ENCODE results near the gene FAM47C. TPM values are rescaled to one million over a fixed set of nuclear protein-coding genes. Genes with fewer than 3 reads are reported as not detected.
"Not testable (repeated sequence)": the region's sequence is repeated elsewhere in the genome, so short reads cannot be mapped to it uniquely, and the experiment has no call there.

Gene FAM47C
- not detected in 2 replicates for total RNA-seq (2014; rRNA removed; shearing (Covaris generic))

DNA sequence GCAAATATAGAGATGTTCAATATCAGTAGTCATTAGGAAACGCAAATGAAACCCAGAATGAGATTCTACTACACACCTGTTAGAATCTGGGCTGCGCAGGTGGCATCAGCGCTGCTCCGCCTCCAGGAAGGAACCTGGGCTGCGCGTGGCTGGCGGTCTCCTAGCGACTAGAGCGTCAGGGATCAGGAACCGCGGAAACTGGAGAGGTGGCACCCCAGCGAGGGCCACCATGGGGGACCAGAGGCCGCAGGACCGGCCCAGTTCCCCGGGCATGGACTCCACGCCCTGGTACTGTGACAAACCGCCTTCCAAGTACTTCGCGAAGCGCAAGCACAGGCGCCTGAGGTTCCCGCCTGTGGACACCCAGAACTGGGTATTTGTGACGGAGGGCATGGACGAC lies at the start of gene FAM47C:
Gene FAM47C (plus strand): TSS at position 185 of the 400 bp plus-strand sequence. CDS start 45 bp downstream, at position 230.
- not testable (repeated sequence) for DNase-seq (ENCODE audit: low spot score)

DNA sequence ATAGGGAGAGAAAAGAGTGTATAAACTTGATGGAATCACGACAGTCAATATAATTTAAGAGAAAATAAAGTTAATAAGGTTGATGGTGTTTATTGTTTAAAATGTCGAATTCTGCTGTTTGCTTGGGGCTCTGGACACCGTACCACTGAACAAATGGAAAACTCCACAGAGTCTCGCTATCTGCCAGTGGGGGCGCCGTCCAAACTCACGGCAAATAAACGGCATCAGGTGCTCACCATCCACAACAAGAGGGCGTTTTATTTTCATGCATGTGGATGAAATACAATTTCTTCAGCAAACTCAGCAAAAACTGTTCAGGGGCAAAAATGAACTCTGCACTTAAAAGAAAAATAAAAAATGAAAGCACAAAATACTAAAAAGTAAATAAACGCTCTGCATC lies 46.6 kb upstream of the FAM47C start:
- peak; percentile 6 for DNase-seq (ENCODE audit: low spot score)

DNA sequence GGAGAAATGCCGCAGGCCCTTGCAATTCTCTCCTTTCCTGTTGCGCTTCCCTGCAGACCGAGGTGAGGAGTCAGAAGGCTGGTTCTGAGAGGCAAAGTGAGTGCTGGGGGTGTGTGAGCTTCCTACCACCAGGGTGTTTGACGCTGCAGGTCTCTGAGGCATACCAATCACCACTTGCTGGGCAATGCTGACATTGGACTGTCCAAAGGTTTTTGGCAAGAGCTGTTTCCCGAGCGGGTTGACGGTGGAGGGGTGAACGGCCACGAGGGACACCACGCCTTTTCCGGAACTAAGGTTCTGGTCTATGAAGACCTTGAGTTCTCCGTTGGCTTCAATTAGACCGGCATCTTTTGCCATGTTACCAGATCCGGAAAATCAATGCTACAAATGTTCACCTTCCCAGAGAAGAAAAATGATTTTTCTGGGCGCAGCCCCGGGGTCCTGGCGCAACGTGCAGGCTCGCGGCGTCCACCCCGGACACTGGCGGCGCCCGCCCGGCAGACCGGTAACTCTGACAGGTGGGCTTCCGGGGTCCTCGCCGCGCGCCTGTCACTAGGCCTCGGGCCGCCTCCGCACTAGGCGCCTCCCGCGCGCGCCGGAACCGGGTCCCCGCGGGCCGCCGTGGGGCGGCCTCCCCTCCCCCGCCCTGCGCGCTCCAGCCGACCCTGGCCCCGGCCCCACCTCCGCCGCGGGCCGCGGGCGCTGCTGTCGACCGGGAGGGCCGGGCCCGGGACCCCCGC lies 44.9 kb upstream of the FAM47C start:
- no peak for DNase-seq (ENCODE audit: low spot score)

DNA sequence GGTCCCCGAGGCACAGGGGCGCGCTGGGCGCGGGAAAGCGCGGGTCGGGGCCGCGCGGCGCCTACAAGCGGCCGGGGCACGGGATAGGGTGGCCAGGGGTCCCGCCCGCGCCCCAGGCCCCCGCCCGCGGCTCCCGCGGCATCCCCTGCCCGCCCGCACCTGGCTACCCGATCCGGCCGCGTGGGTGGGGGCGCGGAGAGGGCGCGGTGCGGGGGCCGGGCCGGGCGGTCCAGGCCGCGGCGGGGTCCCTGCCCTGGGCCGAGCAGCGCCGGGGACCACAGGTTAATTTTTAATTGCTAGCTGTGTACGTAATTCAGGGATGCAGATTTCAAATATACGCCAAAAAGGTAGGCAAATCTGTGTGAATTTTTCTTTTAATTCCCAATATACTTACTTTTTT lies 44.3 kb upstream of the FAM47C start:
- DNase-seq (ENCODE audit: low spot score), result no peak

DNA sequence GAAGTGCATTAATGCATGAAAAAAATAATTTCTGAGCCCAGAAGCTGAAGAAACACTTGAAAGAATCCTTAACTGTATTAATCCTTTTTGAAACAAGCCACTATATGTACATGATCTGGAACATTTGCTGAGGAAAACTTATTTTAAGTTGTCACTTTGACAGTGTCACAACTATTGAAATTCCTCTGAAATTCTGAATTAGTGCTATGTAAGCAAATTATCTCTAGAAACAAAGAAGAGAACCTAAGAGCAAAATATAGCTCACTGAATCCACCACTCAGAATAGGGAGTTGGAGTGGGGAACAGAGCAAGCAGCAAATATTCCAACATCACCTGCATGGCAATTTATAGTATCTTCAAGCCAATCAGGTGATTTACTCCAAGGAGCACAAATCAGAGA lies 34.6 kb upstream of the FAM47C start:
- no peak for DNase-seq (ENCODE audit: low spot score)

DNA sequence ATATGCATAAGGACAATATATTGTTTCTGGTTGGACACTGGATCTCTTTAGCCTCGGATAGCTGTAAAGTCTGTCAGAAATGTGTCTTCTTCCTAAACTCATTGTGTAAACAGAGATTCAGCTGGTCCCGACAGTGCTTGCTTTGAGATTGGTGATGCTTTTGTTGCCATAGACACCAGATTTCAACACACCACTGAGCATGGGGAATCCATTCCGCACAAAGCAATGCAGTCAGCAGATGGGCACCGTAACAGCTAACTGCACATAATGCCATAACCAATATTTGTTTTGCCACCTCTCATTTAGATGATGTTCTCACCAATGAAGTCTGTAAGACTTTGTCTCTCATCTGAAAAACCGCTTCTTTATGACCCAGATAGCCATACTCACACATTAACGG lies 33.3 kb upstream of the FAM47C start:
- no peak for DNase-seq (ENCODE audit: low spot score)

DNA sequence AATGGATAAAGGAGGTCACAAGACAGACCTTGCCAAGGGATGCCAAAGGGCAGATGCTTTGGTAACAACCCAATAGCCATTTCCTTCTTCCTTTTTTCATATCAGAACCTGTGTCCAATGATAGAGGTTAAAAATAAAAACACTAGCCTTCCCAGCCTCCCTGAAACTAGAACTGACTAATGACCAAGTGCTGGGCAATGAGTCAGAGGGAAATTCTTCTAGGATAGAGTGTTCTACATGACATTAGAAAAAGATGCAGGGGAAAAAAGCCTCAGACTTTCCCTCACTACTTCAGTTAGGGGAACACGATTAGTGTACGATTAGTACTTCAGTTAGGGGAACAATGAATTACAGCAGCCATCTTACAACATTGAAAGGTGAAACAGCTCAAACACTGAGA lies 29.3 kb upstream of the FAM47C start:
- DNase-seq (ENCODE audit: low spot score), result peak; percentile 71

DNA sequence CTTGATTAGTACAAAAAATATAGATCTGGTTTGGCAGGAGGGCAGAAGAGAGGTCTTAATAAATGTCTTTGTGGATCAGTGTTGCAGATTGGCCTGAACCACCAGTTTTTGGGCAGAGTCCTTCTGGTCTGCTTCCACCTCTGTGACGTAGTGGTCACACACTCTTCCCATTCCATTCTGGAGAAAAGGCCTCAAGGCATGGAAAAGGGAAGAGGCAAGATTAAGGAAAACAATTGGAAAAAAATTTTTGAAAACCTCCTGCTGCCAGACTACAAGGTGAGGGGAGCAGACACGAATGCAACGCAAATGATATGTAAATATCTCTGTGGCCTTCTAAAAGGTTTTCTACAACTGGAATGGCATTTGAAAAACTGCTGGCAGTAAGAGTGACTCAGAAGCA lies 24.3 kb upstream of the FAM47C start:
- DNase-seq (ENCODE audit: low spot score), result no peak

DNA sequence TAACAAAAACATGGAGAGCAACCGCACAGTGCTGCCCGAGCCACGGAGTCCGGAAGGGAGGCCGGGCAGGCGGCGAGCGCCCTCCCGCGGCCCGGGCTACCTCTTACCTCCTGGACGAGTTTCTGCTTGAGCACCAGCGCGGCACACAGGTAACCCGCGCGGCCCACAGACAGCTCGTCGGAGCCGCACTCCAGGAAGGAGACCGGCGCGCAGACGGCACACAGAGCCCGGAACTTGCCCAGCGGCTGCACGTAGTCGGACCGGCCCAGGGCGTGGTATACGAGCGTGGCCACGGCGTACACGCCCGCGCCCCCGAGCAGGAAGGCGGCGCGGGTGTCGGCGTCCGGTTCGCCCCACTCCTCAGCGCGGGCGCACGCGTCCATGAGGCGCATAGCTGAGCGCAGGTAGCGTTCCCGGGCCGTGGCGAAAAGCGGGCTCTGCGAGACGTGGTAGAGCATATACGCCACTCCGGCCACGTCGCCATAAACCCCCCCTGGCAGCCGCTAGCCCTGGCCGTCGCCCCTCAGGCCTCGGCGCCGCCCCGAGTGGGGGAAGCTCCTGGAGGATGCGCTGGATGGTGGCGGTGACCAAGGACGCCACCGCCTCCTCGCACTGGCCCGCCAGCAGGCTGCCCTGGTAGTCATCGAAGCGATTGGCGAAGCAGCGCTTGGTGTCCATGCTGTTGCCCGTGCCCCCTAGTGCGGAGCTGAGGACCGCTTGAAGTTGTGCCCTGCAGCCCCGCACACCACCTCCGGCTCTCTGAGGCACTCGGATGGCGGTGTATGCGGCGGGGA lies 22.6 kb upstream of the FAM47C start:
- not testable (repeated sequence) for DNase-seq (ENCODE audit: low spot score)

DNA sequence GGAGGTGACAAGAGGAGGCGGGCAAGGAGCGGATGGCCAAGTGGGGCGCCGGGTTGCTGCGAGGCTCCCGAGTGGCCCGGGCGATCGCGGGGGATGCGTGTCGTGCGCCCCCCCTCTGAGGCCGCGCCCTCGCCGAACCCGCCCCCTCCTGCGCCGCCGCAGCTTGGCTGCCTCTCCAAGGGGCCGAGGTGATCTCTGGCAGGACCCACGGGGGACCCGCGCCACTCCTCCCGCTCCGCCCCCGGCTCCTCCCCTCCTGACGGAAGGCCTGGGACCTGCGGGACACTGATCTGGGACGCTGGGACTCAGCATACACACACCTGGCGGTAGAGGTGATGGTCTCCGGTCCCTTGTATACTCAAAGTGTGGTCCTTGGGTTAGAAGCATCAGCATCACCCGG lies 21.9 kb upstream of the FAM47C start:
- DNase-seq (ENCODE audit: low spot score), result no peak

DNA sequence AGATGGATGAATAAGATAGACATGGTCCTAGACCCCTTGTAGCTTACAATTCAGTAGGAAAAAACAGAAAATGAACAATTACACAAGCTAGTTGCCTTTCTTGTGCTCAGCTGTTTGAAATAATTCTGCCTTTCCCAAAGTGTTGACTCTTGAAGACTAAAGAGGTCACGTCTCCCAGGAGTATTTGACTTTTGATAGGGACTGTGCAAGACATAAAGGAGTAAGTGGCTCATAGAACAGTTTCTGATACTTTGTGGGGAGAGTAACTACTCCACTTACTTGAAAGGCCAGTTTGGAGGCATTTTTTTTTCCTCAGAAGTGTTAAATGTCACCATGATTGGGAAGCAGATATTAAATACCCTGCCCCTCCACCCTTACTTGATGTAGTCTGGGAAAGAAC lies 21.0 kb upstream of the FAM47C start:
- DNase-seq (ENCODE audit: low spot score), result not testable (repeated sequence)

DNA sequence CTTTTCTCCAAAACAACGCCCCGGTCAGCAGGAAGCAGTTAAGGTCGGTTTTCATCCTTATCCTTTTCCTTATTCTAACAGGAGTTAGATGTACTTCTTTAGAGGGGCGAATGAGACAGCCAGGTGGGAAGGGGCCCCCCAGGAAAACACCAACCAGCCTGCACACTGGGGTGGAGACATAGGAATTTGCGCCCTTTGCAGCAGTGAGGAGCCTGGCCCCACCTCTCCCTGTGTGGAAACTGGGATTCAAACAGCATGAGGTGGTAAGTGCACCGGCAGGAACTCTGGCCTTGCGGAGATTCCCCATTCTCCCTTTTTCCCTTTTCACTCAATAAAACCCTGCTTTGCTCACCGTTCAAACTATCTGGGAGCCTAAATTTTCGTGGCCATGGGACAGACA lies 8.0 kb upstream of the FAM47C start:
- DNase-seq (ENCODE audit: low spot score), result no peak

DNA sequence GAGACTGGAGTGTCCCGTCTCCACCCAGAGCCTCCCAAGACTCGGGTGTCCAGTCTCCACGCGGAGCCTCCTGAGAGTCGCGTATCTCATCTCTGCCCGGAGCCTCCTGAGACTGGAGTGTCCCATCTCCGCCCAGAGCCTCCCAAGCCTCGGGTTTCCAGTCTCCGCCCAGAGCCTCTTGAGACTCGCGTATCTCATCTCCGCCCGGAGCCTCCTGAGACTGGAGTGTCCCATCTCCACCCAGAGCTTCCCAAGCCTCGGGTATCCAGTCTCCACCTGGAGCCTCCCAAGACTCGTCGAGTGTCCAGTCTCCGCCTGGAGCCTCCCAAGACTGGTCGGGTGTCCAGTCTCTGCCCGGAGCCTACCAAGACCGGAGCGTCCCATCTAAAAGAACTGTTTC lies 2.3 kb downstream of the FAM47C start:
- no peak for DNase-seq (ENCODE audit: low spot score)

DNA sequence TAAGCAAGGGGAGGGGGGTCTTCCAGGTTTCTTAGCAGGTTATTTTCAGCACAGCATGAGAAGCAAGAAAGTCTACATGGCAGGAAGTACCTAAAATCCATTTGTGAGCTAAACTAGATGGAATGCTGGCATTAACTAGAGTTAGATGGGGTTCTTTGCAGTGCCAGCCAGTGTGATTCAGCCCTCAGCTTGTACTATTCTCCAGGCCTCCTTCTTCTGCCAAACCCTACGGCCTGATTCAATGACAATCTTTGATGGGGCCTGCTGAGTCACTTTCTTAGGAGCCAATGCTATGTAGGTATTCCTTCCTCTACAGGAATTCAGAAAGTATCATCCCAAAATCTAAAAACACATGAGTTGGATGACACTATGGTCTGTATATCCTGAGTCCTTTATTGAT lies 26.1 kb downstream of the FAM47C start:
- peak; percentile 8 for DNase-seq (ENCODE audit: low spot score)

DNA sequence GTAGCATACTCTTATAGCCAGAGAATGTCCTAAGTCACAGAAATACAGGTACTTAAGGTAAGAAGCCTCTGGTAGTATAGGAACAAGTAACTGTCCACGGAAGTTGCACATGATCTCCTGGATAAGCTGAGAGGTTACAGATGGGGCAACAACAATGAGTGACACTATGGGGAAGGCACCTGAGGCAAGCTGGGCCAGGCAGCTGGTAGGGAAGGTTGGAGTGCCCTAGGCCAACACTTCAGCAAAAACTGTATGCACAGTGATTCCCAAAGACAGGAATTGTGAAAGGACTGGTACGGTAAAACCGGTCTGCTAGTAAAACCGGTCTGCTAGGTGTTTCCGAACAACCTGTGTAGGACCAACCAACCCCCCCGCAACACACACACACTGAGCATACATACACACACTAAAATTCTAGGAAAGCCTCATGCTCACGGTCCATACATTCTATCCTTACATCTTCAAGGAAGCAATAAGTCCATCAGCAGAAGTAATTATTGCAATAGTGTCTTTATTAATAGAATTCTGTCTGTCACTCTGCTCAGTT lies 28.6 kb downstream of the FAM47C start:
- not testable (repeated sequence) for DNase-seq (ENCODE audit: low spot score)

DNA sequence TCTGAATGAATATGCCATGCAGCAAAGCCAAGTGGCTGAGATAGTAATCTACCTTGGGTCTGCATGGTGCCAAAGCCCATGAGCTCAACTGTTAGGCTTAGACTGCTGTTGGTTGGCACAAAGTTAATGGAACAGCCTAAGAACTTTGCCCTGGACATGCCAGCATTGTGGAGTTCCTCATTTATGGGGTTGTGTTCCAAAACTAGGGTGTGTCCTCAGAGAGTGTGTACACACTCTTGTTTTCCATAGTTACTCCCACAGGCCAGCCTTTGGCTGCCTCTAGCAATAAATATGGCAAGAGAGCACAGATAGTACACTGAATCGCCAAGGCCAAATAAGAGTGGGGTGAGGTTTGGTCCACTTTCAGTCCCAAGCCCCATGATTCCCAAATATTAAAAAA lies 30.6 kb downstream of the FAM47C start:
- not testable (repeated sequence) for DNase-seq (ENCODE audit: low spot score)

DNA sequence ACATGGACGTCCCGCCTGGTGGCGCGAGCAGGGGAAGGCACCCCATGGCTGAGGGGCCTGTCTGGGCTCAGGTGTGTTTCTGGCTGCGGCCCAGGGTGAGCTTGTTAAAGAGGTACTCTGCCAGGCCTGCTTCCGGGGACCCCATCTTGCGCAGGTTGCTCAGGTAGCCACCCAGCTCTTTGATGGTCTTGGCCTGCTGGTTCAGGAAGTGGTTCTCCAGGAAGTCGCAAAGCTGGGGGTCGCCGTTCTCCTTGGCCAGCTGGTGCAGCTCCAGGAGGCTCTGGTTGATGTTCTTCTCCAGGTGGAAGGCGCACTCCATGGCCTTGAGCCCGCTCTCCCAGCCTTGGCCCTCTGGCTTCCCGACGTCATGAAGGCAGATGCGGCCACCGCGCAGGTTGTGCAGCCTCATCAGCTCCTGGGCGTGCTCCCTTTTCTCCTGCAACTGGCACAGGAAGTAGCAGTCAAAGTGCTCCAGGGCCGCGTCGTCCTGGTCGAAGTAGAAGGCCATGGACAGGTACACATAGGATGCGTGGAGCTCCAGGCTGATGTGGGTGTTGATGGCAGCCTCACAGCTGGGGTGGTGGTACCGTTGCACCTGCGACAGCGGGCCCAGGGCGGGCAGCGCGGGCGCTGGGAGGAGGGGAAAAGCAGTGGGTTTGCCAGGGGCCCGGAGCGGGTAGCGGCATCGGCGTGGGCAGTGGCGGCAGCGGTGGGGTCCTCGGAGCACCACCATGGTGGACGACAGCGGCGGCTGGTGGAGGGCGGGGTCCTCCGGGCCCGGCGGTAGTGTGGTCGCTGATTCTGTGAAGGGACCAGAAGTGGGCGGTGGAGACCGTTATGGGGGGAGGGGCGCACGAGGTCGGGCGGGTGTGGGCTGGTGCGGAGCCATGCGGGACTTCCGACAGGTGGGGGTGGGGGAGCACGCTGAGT lies 35.1 kb downstream of the FAM47C start:
- not testable (repeated sequence) for DNase-seq (ENCODE audit: low spot score)

DNA sequence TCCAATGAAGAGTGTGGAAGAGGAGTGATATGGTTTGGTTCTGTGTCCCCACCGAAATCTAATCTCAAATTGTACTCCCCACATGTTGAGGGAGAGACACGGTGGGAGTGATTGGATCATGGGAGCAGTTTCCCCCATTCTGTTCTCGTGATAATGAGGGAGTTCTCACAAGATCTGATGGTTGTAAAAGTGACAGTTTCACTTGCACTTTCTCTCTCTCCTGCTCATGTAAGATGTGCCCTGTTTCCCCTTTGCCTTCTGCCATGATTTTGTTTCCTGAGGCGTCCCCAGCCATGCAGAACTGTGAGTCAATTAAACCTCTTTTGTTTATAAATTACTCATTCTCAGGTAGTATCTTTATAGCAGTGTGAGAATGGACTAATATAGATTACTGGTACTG lies 39.6 kb downstream of the FAM47C start:
- no peak for DNase-seq (ENCODE audit: low spot score)

DNA sequence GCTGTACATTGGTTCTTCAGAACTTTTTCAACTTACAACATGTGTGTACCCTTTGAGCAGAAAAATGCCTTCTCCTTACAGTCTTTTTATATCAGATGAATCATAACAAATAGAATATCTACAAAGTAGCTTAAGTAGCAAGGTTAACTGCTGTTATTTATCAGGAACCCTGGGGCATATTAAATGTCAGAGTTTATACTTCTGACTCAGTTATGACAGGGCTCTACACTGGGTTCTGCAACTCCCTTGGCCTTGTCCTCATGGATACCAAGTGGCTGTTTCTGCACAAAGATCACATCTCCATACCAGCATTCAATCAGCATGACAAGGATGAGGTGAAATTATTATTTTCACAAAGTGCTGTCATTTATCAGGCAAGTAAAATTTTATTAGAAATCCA lies 49.4 kb downstream of the FAM47C start:
- DNase-seq (ENCODE audit: low spot score), result not testable (repeated sequence)

DNA sequence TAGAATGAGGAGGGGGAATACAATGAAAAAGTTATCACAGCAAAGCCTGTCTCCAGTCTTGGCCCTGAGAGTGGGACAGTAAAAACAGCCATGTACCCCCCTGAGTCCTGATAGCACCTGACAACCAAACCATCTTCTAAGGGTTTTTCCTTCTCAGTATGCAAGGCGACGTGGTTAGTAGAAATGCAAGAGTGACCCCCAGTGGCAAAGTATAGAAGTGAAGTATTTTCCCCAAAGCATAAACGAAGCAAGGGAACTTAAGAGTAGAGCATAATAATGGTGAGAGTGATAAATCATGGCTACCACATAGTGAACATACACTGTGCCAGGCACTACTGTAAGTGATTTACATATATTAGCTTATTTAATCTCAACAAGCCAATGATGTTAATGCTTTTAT lies 52.8 kb downstream of the FAM47C start:
- DNase-seq (ENCODE audit: low spot score), result peak; percentile 30
